HG03039 (cell line): Measurements from ENCODE around the gene EZR.
"Not testable (repeated sequence)": the region's sequence is repeated elsewhere in the genome, so short reads cannot be mapped to it uniquely, and the experiment has no call there.

Source experiments
- ATAC-seq: cut with Tn5 transposase; IDR thresholded peaks from one replicate; pipeline ENCODE4 v1.9.1; 2021; ENCODE audit warnings: mild to moderate bottlenecking, moderate library complexity; ENCODE audit not compliant: unreplicated experiment

EZR gene

GRCh38 chr6:158799051-158799792 lies 19.9 kb downstream of the EZR start:
- no peak for ATAC-seq

- no peak for ATAC-seq
These were observed 20.9 kb downstream of the EZR start for GRCh38 chr6:158798311-158798710.

- no peak for ATAC-seq
These were observed 21.5 kb downstream of the EZR start for GRCh38 chr6:158797331-158798310.

DNA sequence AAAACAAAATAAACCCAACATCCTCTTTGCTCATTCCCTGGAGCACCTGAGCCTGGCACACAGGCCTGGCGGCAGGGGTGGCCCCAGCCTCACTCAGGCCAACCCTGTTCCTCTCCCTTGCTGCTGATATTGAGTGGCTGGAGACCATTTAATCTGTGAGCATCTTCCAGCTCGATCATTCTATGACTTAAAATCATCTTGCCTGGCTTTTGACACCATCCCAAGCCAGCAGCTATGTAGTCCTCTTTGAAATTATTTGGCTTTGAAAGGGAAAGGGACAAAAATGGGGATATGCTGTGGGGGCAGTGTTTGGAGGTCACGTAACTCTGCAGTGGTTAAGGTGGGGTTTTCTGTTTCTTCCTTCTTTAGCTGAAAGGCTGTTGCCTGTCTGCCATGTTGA lies 22.8 kb downstream of the EZR start:
- no peak for ATAC-seq

GRCh38 chr6:158795516-158795915 lies 23.7 kb downstream of the EZR start:
- no peak for ATAC-seq

- ATAC-seq = peak; percentile 68
These were observed 25.7 kb downstream of the EZR start for GRCh38 chr6:158793432-158793831.

DNA sequence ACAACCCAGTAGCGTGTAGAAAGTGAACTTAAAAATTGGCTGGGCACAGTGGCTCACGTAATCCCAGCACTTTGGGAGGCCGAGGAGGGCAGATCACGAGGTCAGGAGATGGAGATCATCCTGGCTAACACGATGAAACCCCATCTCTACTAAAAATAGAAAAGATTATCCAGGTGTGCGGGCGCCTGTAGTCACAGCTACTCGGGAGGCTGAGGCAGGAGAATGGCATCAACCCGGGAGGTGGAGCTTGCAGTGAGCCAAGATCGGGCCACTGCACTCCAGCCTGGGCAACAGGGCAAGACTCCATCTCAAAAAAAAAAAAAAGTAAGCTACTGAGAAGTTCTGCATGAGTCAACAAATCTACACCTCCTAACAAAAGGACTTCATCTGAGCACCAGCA lies 26.7 kb downstream of the EZR start:
- ATAC-seq = not testable (repeated sequence)

DNA sequence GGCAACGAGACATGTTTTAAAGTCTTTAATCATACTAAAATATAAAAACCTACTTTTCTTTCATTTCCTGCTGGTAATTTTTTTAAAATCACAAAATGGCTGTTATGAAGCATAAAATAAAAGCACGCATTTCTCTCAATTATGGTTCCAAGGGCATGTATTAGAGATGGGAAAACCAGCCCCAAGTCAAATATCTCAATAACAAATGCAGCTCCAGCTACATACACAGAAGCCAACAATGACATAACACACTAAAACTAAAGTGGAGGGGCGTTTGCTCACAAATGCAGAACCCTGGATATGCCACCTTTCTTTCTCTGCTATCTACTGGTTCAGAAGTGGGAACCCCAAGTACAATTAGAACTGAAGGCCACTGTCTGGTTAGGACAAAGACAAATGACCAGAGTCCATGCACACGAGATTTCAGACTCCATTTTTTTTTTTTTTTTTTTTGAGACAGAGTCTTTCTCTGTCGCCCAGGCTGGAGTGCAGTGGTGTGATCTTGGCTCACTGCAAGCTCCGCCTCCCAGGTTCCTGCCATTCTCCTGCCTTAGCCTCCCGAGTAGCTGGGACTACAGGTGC lies 27.8 kb downstream of the EZR start:
- no peak for ATAC-seq

DNA sequence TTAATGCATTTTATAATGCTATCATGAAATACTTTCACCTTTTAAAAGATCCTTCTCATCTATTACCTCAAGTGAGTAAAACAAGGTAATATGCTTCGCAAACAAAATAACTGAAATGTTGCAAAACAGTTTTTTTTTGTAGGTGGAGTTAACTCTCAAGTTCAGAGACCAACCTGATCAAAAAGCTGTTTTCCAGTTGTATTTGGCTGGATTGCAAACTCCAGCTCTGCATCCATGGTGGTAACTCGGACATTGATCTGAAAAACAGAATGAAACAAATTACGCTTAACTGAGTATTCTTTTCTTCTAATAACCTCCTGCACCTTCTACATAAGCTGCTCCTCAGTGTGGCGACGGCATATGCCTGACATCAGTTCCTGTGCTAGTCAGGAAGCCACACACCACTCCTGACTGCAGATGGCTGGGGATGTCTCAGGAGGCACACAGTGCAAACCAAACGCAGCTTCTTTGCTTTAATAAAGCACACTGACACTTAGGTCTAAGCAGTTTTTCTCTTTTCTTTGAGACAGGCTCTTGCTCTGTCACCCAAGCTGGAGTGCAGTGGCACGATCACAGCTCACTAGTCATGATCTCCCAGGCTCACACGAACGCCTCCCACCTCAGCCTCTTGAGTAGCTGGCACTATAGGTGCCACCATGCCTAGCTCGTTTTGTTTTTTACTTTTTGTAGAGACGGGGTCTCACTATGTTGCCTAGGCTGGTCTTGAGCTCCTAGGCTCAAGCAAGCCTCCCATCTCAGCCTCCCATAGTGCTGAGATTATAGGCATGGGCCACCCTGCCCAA lies 29.9 kb downstream of the EZR start:
- ATAC-seq = no peak

DNA sequence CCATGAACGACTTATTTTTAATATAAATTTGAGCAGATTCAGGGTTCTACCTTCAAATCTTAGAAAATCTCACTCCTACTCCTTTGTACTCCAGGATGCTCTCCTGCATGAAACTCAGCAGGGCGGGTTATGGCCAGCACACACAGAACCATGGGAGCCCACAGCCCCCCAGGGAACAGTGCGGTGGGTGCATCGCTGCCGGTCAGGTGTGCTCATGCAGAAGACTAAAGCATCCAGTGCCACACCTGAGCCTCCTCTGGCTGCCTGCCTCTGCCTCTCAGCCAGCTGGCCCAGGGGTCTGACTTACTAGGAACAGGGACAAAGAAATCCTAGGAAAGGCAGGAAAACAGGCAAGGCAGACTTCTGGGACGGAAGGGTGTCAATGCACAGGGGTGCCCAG lies 31.8 kb downstream of the EZR start:
- ATAC-seq = no peak

- ATAC-seq = no peak
These were observed 32.4 kb downstream of the EZR start for GRCh38 chr6:158786645-158787304.

DNA sequence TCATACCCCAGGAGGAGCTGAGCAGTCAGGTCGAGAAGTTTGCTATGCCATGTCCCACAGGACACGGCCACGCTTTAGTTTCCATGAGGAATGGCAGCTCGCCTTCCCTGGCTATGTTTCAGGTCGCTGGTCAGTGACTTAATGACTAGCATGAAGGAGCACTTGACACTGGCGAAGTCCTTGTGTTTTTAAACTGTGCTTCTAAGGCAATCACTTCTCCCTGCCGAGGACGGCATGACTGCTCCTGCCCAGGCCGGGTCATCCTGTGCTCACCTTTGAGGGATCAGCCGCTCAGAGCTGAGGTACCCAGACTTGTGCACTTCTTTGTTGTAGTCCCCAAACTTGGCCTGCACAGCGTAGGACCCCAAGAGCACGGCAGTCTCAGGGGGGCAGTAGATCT lies 34.1 kb downstream of the EZR start:
- ATAC-seq = no peak

- no peak for ATAC-seq
These were observed 34.7 kb downstream of the EZR start for GRCh38 chr6:158784505-158784904.

DNA sequence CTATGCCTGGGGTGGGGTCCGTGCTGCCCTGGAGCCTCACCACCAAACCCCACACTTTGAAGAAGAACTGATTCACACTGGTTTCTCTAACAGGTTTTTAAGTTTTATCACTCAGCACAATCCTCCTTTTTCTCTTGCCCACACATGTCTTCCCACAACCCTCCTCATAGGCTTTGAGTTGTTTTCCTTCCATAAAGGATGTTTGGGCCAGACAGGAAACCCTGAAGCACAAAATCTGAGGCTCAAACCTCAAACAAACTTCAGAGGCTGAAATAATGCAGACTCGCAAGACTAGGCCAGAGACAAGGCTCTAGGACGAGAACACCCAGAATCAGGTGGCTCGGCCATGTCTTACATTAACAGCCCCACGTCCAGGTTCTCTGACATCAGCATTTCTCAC lies 35.3 kb downstream of the EZR start:
- ATAC-seq = no peak

- ATAC-seq = no peak
These were observed 36.1 kb downstream of the EZR start for GRCh38 chr6:158783167-158783450.

DNA sequence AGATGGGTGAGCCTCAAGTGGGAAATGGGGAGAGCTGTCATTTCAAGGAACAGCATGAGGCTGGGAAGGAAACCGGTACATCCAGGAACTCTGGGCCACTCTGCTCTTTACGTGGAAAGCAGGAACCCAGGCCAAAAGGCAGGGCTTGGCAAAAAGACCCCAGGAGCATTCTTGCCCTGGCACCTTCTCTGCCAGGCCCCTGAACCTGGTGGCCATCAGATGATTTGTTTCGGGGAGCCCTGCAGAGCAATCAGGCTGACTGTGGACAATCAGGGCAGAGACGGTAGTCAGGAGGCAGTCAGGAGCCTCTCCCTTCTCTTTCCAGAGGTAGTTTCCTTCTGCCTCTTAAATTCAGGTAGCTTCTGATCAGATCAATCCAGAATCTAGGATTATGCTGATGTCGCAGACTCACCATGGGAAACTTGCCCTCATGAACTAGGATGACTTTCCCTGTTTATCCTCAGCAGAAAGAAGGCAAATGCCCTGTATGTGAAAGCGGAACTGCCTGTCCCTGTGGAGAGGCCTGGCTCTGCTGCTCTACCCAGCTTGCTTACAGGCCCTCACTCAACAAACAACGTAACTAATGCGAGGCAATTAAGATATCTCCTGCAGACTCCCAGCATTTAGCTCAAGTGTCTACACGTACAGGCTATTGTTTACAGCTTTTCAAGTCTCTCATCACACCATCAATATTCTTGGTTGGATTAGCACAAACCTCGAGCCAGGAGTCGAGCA lies 36.6 kb downstream of the EZR start:
- no peak for ATAC-seq

GRCh38 chr6:158781692-158782373 lies 37.3 kb downstream of the EZR start:
- no peak for ATAC-seq

- ATAC-seq = no peak
These were observed 38.0 kb downstream of the EZR start for GRCh38 chr6:158780988-158781691.
